HepG2 (cell line): Measurements from ENCODE around the gene PHTF2. TPM values are rescaled to one million over a fixed set of nuclear protein-coding genes. Genes with fewer than 3 reads are reported as not detected.

Experiments used
- ATAC-seq: fragments of 200-7000 bp; cut with Tn5 transposase; 3 replicates; pipeline ENCODE4 v1.9.1; 2020; ENCODE audit warnings: mild to moderate bottlenecking, moderate library complexity
- BruUV-seq: library from RNA; stranded (reverse); fragments of 400-500 nt; replicated peaks from 2 replicates; lab custom pipeline; 2021; lab: Mats Ljungman, UMichigan
- CTCF ChIA-PET: fragments of 300-600 bp; formaldehyde crosslinking; extraction: SDS; loops from one replicate; lab custom pipeline; 2021; ENCODE audit warnings: low total read pairs, inconsistent platforms, low intra/inter-chr PET ratio; lab: Yijun Ruan, JAX
- POLR2A ChIA-PET: fragments of 350-600 bp; sonication (Branson Sonifier 250); formaldehyde crosslinking; loops from one replicate; lab custom pipeline; 2020; ENCODE audit warnings: antibody characterized with exemption, inconsistent platforms; lab: Yijun Ruan, JAX
- DNase-seq: peaks from one replicate; pipeline ENCODE4 v3.0.0-alpha.2; 2015; ENCODE audit warnings: low spot score
- FAIRE-seq: peaks from 3 replicates; lab custom pipeline; 2011; peaks lifted over from hg19 to GRCh38; lab: Jason Lieb, UNC
- H2AFZ ChIP-seq: one replicate; pipeline ENCODE4 v1.6.1; 2011; ENCODE audit warnings: low read length, inconsistent platforms
- H3K27ac ChIP-seq: fragments of 300-600 bp; 3 replicates; pipeline ENCODE4 v1.8.0; 2011; ENCODE audit warnings: mixed run types, mild to moderate bottlenecking, mixed read lengths, low read length, inconsistent platforms; ENCODE audit not compliant: insufficient read depth; ENCODE audit errors: extremely low read length
- H3K27me3 ChIP-seq, 2 experiments: fragments of 200-600 bp in 1 of 2; 2 replicates in 1 of 2; 3 replicates in 1 of 2; pipeline versions ENCODE4 v1.6.0 to v1.8.0; 2011; ENCODE audit warnings: low read length in 2 of 2, mild to moderate bottlenecking in 2 of 2, moderate library complexity in 2 of 2, inconsistent platforms in 1 of 2; ENCODE audit not compliant: insufficient read depth in 2 of 2, control insufficient read depth in 1 of 2
- H3K36me3 ChIP-seq, 2 experiments: fragments of 200-600 bp in 1 of 2; replicated peaks in 1 of 2; 2 replicates in 1 of 2; 3 replicates in 1 of 2; pipeline versions ENCODE4 v1.5.1 to v1.8.0; 2011; ENCODE audit warnings: low read length in 2 of 2, inconsistent platforms in 1 of 2; ENCODE audit not compliant: insufficient read depth in 2 of 2, control insufficient read depth in 1 of 2
- H3K4me1 ChIP-seq: 2 replicates; pipeline ENCODE4 v1.5.1; 2012; ENCODE audit warnings: low read length, inconsistent platforms; ENCODE audit not compliant: insufficient read depth
- H3K4me2 ChIP-seq: 2 replicates; pipeline ENCODE4 v1.6.0; 2011; ENCODE audit warnings: low read depth, low read length, inconsistent platforms
- H3K4me3 ChIP-seq, 3 experiments: fragments of 200-600 bp in 1 of 3; sonication (generic), shearing (Covaris generic) in 1 of 3; replicated peaks in 1 of 3; 2 replicates each; pipeline ENCODE4 v1.5.1; 2011 to 2016; ENCODE audit warnings: low read length in 3 of 3, inconsistent platforms in 2 of 3, low read depth in 2 of 3, mild to moderate bottlenecking in 2 of 3, control low read depth in 1 of 3, mixed read lengths in 1 of 3; ENCODE audit not compliant: insufficient read depth in 1 of 3
- H3K79me2 ChIP-seq: one replicate; pipeline ENCODE4 v1.6.1; 2011; ENCODE audit warnings: low read length, inconsistent platforms; ENCODE audit not compliant: insufficient read depth
- H3K9ac ChIP-seq: 2 replicates; pipeline ENCODE4 v1.6.0; 2011; ENCODE audit warnings: mild to moderate bottlenecking, low read depth, low read length, inconsistent platforms; ENCODE audit not compliant: insufficient read depth
- H3K9me3 ChIP-seq: 2 replicates; pipeline ENCODE4 v1.5.1; 2012; ENCODE audit warnings: mild to moderate bottlenecking, low read length
- H4K20me1 ChIP-seq: 2 replicates; pipeline ENCODE4 v1.6.0; 2011; ENCODE audit warnings: inconsistent platforms, mild to moderate bottlenecking, low read length, moderate library complexity; ENCODE audit not compliant: insufficient read depth
- CCDC6 ChIP-seq: sonication (generic); formaldehyde crosslinking; IDR thresholded peaks from 2 replicates; pipeline ENCODE4 v1.8.1; 2022; ENCODE audit warnings: mild to moderate bottlenecking, missing genetic modification reagents, moderate library complexity
- CEBPB ChIP-seq: IDR thresholded peaks from 2 replicates; pipeline ENCODE4 v1.6.1; 2011; ENCODE audit warnings: low read depth, low read length, improper control_type of control experiment, borderline replicate concordance
- CENPX ChIP-seq: sonication (generic); formaldehyde crosslinking; IDR thresholded peaks from 2 replicates; pipeline ENCODE4 v1.9.0; 2021; ENCODE audit warnings: mild to moderate bottlenecking, missing genetic modification reagents, moderate library complexity
- E2F1 ChIP-seq: sonication (generic); formaldehyde crosslinking; IDR thresholded peaks from 2 replicates; pipeline ENCODE4 v1.5.0; 2020; ENCODE audit warnings: missing genetic modification reagents
- FOXA3 ChIP-seq: IDR thresholded peaks from 2 replicates; pipeline ENCODE4 v1.6.1; 2016; ENCODE audit warnings: missing genetic modification reagents, missing compliant biosample characterization
- GZF1 ChIP-seq: sonication (generic); formaldehyde crosslinking; IDR thresholded peaks from 2 replicates; pipeline ENCODE4 v1.5.1; 2020; ENCODE audit warnings: mild to moderate bottlenecking, missing genetic modification reagents
- MAZ ChIP-seq, 2 experiments: sonication (generic) in 1 of 2; formaldehyde crosslinking in 1 of 2; IDR thresholded peaks; 2 replicates each; pipeline versions ENCODE4 v1.5.0 to v1.6.1; 2012 to 2020; ENCODE audit warnings: low read depth in 2 of 2, mild to moderate bottlenecking in 2 of 2, borderline replicate concordance in 1 of 2, improper control_type of control experiment in 1 of 2, low read length in 1 of 2, missing genetic modification reagents in 1 of 2, moderate library complexity in 1 of 2
- PATZ1 ChIP-seq: sonication (generic); formaldehyde crosslinking; IDR thresholded peaks from 2 replicates; pipeline ENCODE4 v1.4.0; 2020; ENCODE audit warnings: missing genetic modification reagents
- POLR2A ChIP-seq, 2 experiments: IDR thresholded peaks; 2 replicates each; pipeline ENCODE4 v1.6.1; 2011; ENCODE audit warnings: low read depth in 2 of 2, low read length in 2 of 2, mild to moderate bottlenecking in 1 of 2, moderate library complexity in 1 of 2; ENCODE audit not compliant: insufficient read depth in 1 of 2
- RELA ChIP-seq: sonication (generic); formaldehyde crosslinking; IDR thresholded peaks from 2 replicates; pipeline ENCODE4 v1.4.0; 2020; ENCODE audit warnings: missing genetic modification reagents
- ZBTB25 ChIP-seq: IDR thresholded peaks from 2 replicates; pipeline ENCODE4 v1.6.1; 2018; ENCODE audit warnings: missing genetic modification reagents
- ZBTB8A ChIP-seq: sonication (generic); formaldehyde crosslinking; IDR thresholded peaks from 2 replicates; pipeline ENCODE4 v1.4.0; 2020; ENCODE audit warnings: mild to moderate bottlenecking, low read depth, missing genetic modification reagents, borderline replicate concordance
- ZNF251 ChIP-seq: sonication (generic); formaldehyde crosslinking; IDR thresholded peaks from 2 replicates; pipeline ENCODE4 v1.9.0; 2021; ENCODE audit warnings: mild to moderate bottlenecking, missing genetic modification reagents
- ZNF33A ChIP-seq: sonication (generic); formaldehyde crosslinking; IDR thresholded peaks from 2 replicates; pipeline ENCODE4 v1.5.1; 2020; ENCODE audit warnings: missing genetic modification reagents, mild to moderate bottlenecking, moderate library complexity, borderline replicate concordance
- ZSCAN29 ChIP-seq: sonication (generic); formaldehyde crosslinking; conservative IDR thresholded peaks from 2 replicates; pipeline ENCODE4 v1.4.0; 2020; ENCODE audit warnings: mild to moderate bottlenecking, missing genetic modification reagents
- WGBS: methylation state at CpG from one replicate; pipeline ENCODE4 v1.1.6; 2017; ENCODE audit warnings: low lambda C conversion rate; 5-methylcytosine and 5-hydroxymethylcytosine counted together
- in situ Hi-C: cut with HindIII; loops from 2 replicates; pipeline ENCODE4 v1.10.0; 2017; ENCODE audit warnings: low pct_unique_long_range_greater_than_20kb; ENCODE audit not compliant: extremely low pct_ligation_motif_present
- intact Hi-C: fragments of 100-400 bp; cut with micrococcal nuclease; formaldehyde crosslinking; loops from one replicate; pipeline ENCODE4 v1.10.0; 2022; ENCODE audit not compliant: unreplicated experiment
- polyA plus RNA-seq, 8 experiments: library from polyadenylated mRNA; depleted of rRNA in 3 of 8; stranded (reverse) in 7 of 8; unstranded in 1 of 8; fragments of >200 nt; fragmentation: Illumina TruSeq in 4 of 8; extraction: Trizol in 4 of 8; gene quantifications; 2 replicates each; pipeline versions ENCODE4 v1.2.1 to v1.2.3, GENCODE V29; 2011 to 2016; ENCODE audit warnings: low read depth in 4 of 8, missing spikeins in 1 of 8, mixed read lengths in 1 of 8; ENCODE audit not compliant: insufficient read depth in 1 of 8
- total RNA-seq, 5 experiments: library from RNA; depleted of rRNA; stranded (reverse); fragments of >200 nt; fragmentation: Illumina TruSeq; extraction: Trizol; gene quantifications; 2 replicates each; pipeline ENCODE4 v1.2.3, GENCODE V29; 2016; ENCODE audit warnings: low read depth in 1 of 5

The PHTF2 gene
- total and polyA plus RNA-seq, 2 of the 13 experiments (the other 11 are each of a cell fraction or from before 2014, with no cell fraction given), result 7.4 to 10.2 TPM

GRCh38 chr7:77895905-77896304 lies 97.3 kb downstream of the PHTF2 start:
- no peak overlapping the region for H3K4me2 ChIP-seq
- no peak overlapping the region for H2AFZ ChIP-seq
- BruUV-seq, result no TSS peak
- TF ChIP-seq PATZ1 (no peak), CEBPB (peak; percentile 61)
- TF ChIP-seq, all 625 proteins: peak for 1
- no peaks in the 10 kb centered on the region for H3K9me3 ChIP-seq
- H3K9ac ChIP-seq, result no peak overlapping the region
- no peak overlapping the region for H3K27ac ChIP-seq
- H3K4me3 ChIP-seq, result no peak overlapping the region
- no peaks in the 10 kb centered on the region for H3K4me1 ChIP-seq
- no peaks in the 10 kb centered on the region for H3K36me3 ChIP-seq
- no peak for FAIRE-seq
- no peaks in the 10 kb centered on the region for H3K79me2 ChIP-seq
- ChIA-PET POLR2A (no interaction called here), CTCF (no interaction called here)
- in situ Hi-C loops (no loop called here), intact Hi-C loops (loop anchor here (10.0 kb wide), 1 partner anchor 241 kb away; no protein-coding TSS in a partner anchor)
- DNase-seq, result no peak
- H3K27me3 ChIP-seq, result no peaks in the 10 kb centered on the region
- 95% methylated on average over 3 of the region's 3 CpGs for WGBS
- no peaks in the 10 kb centered on the region for H4K20me1 ChIP-seq
- ATAC-seq, result no peak

GRCh38 chr7:77897004-77897547 lies 98.5 kb downstream of the PHTF2 start:
- Histone ChIP-seq H3K4me3 (no peak overlapping the region), H3K4me2 (no peak overlapping the region), H2AFZ (no peak overlapping the region), H3K79me2 (no peaks in the 10 kb centered on the region), H3K27ac (no peak overlapping the region), H3K9me3 (no peaks in the 10 kb centered on the region), H3K9ac (no peak overlapping the region), H3K36me3 (no peaks in the 10 kb centered on the region), H4K20me1 (no peaks in the 10 kb centered on the region), H3K4me1 (no peaks in the 10 kb centered on the region), H3K27me3 (no peaks in the 10 kb centered on the region)
- BruUV-seq, result no TSS peak
- in situ Hi-C loops, result no loop called here
- FAIRE-seq (no peak), DNase-seq (no peak), ATAC-seq (no peak)
- intact Hi-C loops, result loop anchor here (10.0 kb wide), 1 partner anchor 242 kb away; no protein-coding TSS in a partner anchor
- ChIA-PET CTCF (no interaction called here), POLR2A (no interaction called here)
- 98% methylated on average over 1 of the region's 1 CpG for WGBS
- TF ChIP-seq CCDC6 (CRISPR knock-in tag) (no peak), ZNF33A (CRISPR knock-in tag) (no peak), FOXA3 (CRISPR knock-in tag) (no peak), ZNF251 (no peak), ZSCAN29 (no peak), POLR2A (IDR thresholded peaks at IDR 0.05; ENCODE audit: insufficient read depth in 1 of 2, low read depth in 2 of 2, low read length in 2 of 2) (no peak), CENPX (no peak), E2F1 (no peak), RELA (CRISPR knock-in tag) (no peak), GZF1 (no peak), MAZ (IDR thresholded peaks at IDR 0.05; ENCODE audit: borderline replicate concordance, low read depth, low read length) (no peak), MAZ (CRISPR knock-in tag; IDR thresholded peaks at IDR 0.05; ENCODE audit: low read depth) (no peak), ZBTB8A (no peak), ZBTB25 (no peak)
